ENCODE data around the gene FDXR.
"Not testable (repeated sequence)": the region's sequence is repeated elsewhere in the genome, so short reads cannot be mapped to it uniquely, and the experiment has no call there.

FDXR gene

GRCh38 chr17:74907012-74907411, 34.2 kb upstream of the FDXR start:
- DNase-seq (ENCODE audit: low read depth in 1 of 2, low spot score in 1 of 2): no peak
- in situ Hi-C loops (cut with HindIII; ENCODE audit: low pct_unique_long_range_greater_than_20kb, low sequenced_read_pairs): no loop called here
- TF ChIP-seq JUND (IDR thresholded peaks at IDR 0.05; ENCODE audit: low read depth): no peak

GRCh38 chr17:74906214-74906793, 33.5 kb upstream of the FDXR start:
- in situ Hi-C loops (cut with HindIII; ENCODE audit: low pct_unique_long_range_greater_than_20kb, low sequenced_read_pairs): not testable (repeated sequence)
- DNase-seq (ENCODE audit: low read depth in 1 of 2, low spot score in 1 of 2): peak in 1 of 2 experiments; percentile 23

DNA sequence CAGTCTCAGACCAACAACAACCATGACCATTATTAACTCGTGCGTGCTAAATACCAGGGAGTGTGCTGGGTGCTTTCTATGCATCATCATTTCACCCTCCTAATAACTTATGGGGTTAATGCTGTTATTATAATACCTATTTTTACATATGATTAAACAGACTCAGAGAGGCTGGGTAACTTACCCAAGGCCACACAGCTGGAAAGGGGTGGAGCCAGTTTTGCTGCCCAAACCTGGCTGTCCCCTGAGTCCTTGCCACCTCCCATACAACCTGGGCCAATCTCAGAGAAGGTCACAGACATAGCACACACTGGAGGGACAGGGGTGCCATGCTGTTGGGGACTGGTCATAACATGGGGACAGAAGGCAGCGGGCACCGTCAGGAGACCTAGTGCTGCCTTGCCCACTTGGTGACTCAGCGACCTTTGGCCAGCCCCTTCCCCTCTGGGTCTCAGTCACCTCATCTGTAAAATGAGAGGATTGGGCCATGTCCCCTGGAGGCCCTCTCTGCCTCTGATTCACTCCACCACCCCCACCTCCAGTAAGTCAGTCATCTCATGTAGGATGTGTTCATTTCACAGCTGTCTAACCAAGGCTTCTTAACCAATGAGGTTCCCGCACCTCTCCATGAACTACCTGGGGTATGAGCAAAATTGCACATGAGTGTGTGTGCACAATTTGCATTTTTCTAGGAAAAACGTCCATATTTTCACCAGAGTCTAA, 32.1 kb upstream of the FDXR start:
- in situ Hi-C loops (cut with HindIII; ENCODE audit: low pct_unique_long_range_greater_than_20kb, low sequenced_read_pairs): no loop called here
- no peak for TF ChIP-seq JUND (IDR thresholded peaks at IDR 0.05; ENCODE audit: low read depth)
- no peak for DNase-seq (ENCODE audit: low read depth in 1 of 2, low spot score in 1 of 2)

GRCh38 chr17:74903671-74904070, 30.9 kb upstream of the FDXR start:
- no peak for DNase-seq (ENCODE audit: low read depth in 1 of 2, low spot score in 1 of 2)
- TF ChIP-seq JUND (IDR thresholded peaks at IDR 0.05; ENCODE audit: low read depth): no peak
- in situ Hi-C loops (cut with HindIII; ENCODE audit: low pct_unique_long_range_greater_than_20kb, low sequenced_read_pairs): no loop called here

GRCh38 chr17:74903034-74903433, 30.2 kb upstream of the FDXR start:
- in situ Hi-C loops (cut with HindIII; ENCODE audit: low pct_unique_long_range_greater_than_20kb, low sequenced_read_pairs): no loop called here
- no peak for DNase-seq (ENCODE audit: low read depth in 1 of 2, low spot score in 1 of 2)
- TF ChIP-seq JUND (IDR thresholded peaks at IDR 0.05; ENCODE audit: low read depth): no peak

DNA sequence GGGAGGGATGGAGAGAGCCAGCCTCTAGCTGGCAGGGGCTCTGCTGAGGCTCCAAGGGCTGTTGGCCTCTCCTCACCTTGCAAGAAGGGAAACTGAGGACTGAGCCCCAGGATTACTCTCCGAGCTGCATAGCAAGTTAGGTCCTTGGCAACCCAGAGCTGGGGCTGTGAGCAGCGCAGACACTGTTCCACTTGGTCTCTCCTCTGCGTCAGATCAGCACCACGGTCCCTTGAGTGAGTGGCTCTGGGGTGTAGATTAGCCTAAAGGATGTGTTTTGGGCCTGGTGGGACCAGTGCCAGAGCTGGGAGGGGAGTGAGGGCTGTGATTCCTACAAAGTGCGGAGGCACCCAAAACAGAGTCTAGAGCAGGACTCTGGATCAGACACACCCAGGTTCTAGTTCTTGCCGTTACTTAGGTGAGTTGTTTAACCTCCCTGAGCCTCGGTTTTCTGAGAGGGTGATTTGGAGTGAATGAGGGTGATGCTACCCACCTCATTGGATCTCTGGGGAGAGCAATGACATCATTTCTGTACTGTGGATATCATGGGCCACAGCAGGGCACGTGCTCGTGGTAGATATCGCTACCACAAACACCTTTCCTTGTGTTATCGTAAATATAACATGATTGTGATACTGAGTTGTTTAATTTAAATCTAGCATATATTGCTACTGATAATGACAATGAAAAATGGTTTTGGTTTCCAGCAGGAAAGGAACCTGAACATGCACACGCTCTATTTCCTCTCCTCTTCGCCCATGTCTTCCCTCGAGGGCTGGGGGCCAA, 28.8 kb upstream of the FDXR start:
- in situ Hi-C loops (cut with HindIII; ENCODE audit: low pct_unique_long_range_greater_than_20kb, low sequenced_read_pairs): no loop called here
- no peak for TF ChIP-seq JUND (IDR thresholded peaks at IDR 0.05; ENCODE audit: low read depth)
- DNase-seq (ENCODE audit: low read depth in 1 of 2, low spot score in 1 of 2): no peak

GRCh38 chr17:74900208-74900607, 27.4 kb upstream of the FDXR start:
- DNase-seq (ENCODE audit: low read depth in 1 of 2, low spot score in 1 of 2): peak in 1 of 2 experiments; percentile 56
- no peak for TF ChIP-seq JUND (IDR thresholded peaks at IDR 0.05; ENCODE audit: low read depth)
- in situ Hi-C loops (cut with HindIII; ENCODE audit: low pct_unique_long_range_greater_than_20kb, low sequenced_read_pairs): no loop called here

DNA sequence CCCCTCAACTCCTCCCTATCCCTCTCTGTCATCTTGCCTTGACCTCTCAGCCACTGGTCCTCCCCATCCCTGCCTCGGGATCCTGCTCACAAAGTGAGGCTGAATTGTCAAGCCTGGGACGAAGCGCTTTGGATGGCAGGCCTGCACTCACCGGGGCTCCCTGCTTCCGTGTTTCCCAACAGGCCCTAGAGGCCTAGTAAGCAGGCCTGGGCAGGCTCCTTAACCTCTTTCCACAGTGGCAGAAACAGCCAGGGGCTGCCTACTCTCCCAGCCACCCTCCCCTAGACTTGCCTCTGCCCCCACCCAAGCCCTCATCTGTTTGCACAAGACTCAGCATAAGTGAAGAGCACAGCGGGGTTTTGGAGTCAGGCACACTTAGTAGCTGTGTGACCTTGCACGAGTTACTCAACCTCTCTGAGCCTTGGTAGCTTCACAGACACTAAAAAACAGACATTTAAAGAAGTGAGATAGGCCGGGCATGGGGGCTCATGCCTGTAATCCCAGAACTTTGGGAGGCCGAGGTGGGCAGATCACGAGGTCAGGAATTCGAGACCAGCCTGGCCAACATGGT, 25.7 kb upstream of the FDXR start:
- TF ChIP-seq JUND (IDR thresholded peaks at IDR 0.05; ENCODE audit: low read depth): no peak
- in situ Hi-C loops (cut with HindIII; ENCODE audit: low pct_unique_long_range_greater_than_20kb, low sequenced_read_pairs): no loop called here
- DNase-seq (ENCODE audit: low read depth in 1 of 2, low spot score in 1 of 2): no peak

GRCh38 chr17:74893936-74894671, 21.3 kb upstream of the FDXR start:
- no peak for DNase-seq (ENCODE audit: low read depth in 1 of 2, low spot score in 1 of 2)
- in situ Hi-C loops (cut with HindIII; ENCODE audit: low pct_unique_long_range_greater_than_20kb, low sequenced_read_pairs): no loop called here
- TF ChIP-seq JUND (IDR thresholded peaks at IDR 0.05; ENCODE audit: low read depth): no peak

GRCh38 chr17:74892974-74893911, 20.4 kb upstream of the FDXR start, which contains the start of gene FADS6:
TSS of gene FADS6 (minus strand) at chr17:74893633. CDS start at chr17:74893595, 38 bp downstream.
- in situ Hi-C loops (cut with HindIII; ENCODE audit: low pct_unique_long_range_greater_than_20kb, low sequenced_read_pairs): no loop called here
- no peak for TF ChIP-seq JUND (IDR thresholded peaks at IDR 0.05; ENCODE audit: low read depth)
- no peak for DNase-seq (ENCODE audit: low read depth in 1 of 2, low spot score in 1 of 2)

Data from T47D (cell line).